DOHH2 (cell line): Measurements from ENCODE around the gene CWC15.

Source experiments
- H3F3A ChIP-seq: fragments of 200-600 bp; sonication (generic), shearing (Covaris generic); 2 replicates; pipeline ENCODE4 v1.6.0; 2016; ENCODE audit warnings: antibody characterized with exemption, mild to moderate bottlenecking; ENCODE audit not compliant: control insufficient read depth, insufficient read depth
- H3K27ac ChIP-seq: fragments of 200-600 bp; sonication (generic); 2 replicates; pipeline ENCODE4 v1.5.1; 2014; ENCODE audit warnings: low read depth, mild to moderate bottlenecking, low read length, moderate library complexity
- H3K27me3 ChIP-seq: fragments of 200-600 bp; sonication (generic); 2 replicates; pipeline ENCODE4 v1.6.1; 2014; ENCODE audit warnings: mild to moderate bottlenecking, low read length, mixed read lengths; ENCODE audit not compliant: control insufficient read depth
- H3K36me3 ChIP-seq: fragments of 200-600 bp; sonication (generic); 2 replicates; pipeline ENCODE4 v1.6.1; 2014; ENCODE audit warnings: mild to moderate bottlenecking, low read length, moderate library complexity, mixed read lengths; ENCODE audit not compliant: control insufficient read depth
- H3K4me1 ChIP-seq: fragments of 200-600 bp; sonication (generic); 2 replicates; pipeline ENCODE4 v1.6.1; 2014; ENCODE audit warnings: mild to moderate bottlenecking, low read length, mixed read lengths; ENCODE audit not compliant: control insufficient read depth
- H3K4me2 ChIP-seq: fragments of 200-600 bp; sonication (generic); 2 replicates; pipeline ENCODE4 v1.6.0; 2014; ENCODE audit warnings: mild to moderate bottlenecking, low read length, moderate library complexity
- H3K4me3 ChIP-seq: fragments of 200-600 bp; sonication (generic); 2 replicates; pipeline ENCODE4 v1.5.1; 2014; ENCODE audit warnings: mild to moderate bottlenecking, low read length, mixed read lengths
- H3K79me2 ChIP-seq: fragments of 200-600 bp; sonication (generic); 2 replicates; pipeline ENCODE4 v1.6.1; 2014; ENCODE audit warnings: mild to moderate bottlenecking, low read length, mixed read lengths; ENCODE audit not compliant: control insufficient read depth
- H3K9me2 ChIP-seq: fragments of 200-600 bp; sonication (generic); replicated peaks from 2 replicates; pipeline ENCODE4 v1.6.1; 2014; ENCODE audit warnings: mild to moderate bottlenecking, low read length, mixed read lengths; ENCODE audit not compliant: control insufficient read depth
- H3K9me3 ChIP-seq: fragments of 200-600 bp; sonication (generic); 2 replicates; pipeline ENCODE4 v1.6.1; 2014; ENCODE audit warnings: antibody characterized with exemption, low read length, mixed read lengths; ENCODE audit not compliant: control insufficient read depth, insufficient read depth
- H4K20me1 ChIP-seq: fragments of 200-600 bp; sonication (generic); 2 replicates; pipeline ENCODE4 v1.6.0; 2014; ENCODE audit warnings: low read depth, mild to moderate bottlenecking, antibody characterized with exemption, low read length, moderate library complexity; ENCODE audit not compliant: control insufficient read depth, insufficient read depth
- CTCF ChIP-seq: fragments of 200-600 bp; sonication (generic); IDR thresholded peaks from one replicate; pipeline ENCODE4 v1.5.1; 2014; ENCODE audit warnings: antibody characterized with exemption, mild to moderate bottlenecking, low read depth, low read length; ENCODE audit not compliant: poor library complexity, severe bottlenecking
- EZH2phosphoT487 ChIP-seq: fragments of 200-600 bp; sonication (generic); IDR thresholded peaks from 2 replicates; pipeline ENCODE4 v1.6.1; 2017; ENCODE audit warnings: borderline replicate concordance, mild to moderate bottlenecking, antibody characterized with exemption, low read length, moderate library complexity, mixed read lengths

CWC15 gene

GRCh38 chr11:94988748-94989147 is 15.4 kb upstream of the CWC15 start:
- no peak overlapping the region for H3K4me2 ChIP-seq
- no peaks in the 10 kb centered on the region for H3K9me3 ChIP-seq
- no peaks in the 10 kb centered on the region for H3K79me2 ChIP-seq
- TF ChIP-seq CTCF (no peak), EZH2phosphoT487 (no peak)
- H3K27ac ChIP-seq = no peak overlapping the region
- no peaks in the 10 kb centered on the region for H3F3A ChIP-seq
- H3K9me2 ChIP-seq = no peaks in the 10 kb centered on the region
- H3K4me1 ChIP-seq = no peaks in the 10 kb centered on the region
- no peaks in the 10 kb centered on the region for H4K20me1 ChIP-seq
- peaks cover 10% of the 10 kb centered on the region for H3K27me3 ChIP-seq
- no peak overlapping the region for H3K4me3 ChIP-seq
- no peaks in the 10 kb centered on the region for H3K36me3 ChIP-seq

GRCh38 chr11:94987378-94987777 is 14.0 kb upstream of the CWC15 start:
- no peaks in the 10 kb centered on the region for H3K4me1 ChIP-seq
- no peak overlapping the region for H3K27ac ChIP-seq
- H3K9me3 ChIP-seq = no peaks in the 10 kb centered on the region
- H3K36me3 ChIP-seq = no peaks in the 10 kb centered on the region
- H3K79me2 ChIP-seq = no peaks in the 10 kb centered on the region
- peaks cover 10% of the 10 kb centered on the region for H3K27me3 ChIP-seq
- no peak overlapping the region for H3K4me3 ChIP-seq
- no peak overlapping the region for H3K4me2 ChIP-seq
- H4K20me1 ChIP-seq = no peaks in the 10 kb centered on the region
- no peaks in the 10 kb centered on the region for H3F3A ChIP-seq
- TF ChIP-seq EZH2phosphoT487 (no peak), CTCF (no peak)
- H3K9me2 ChIP-seq = no peaks in the 10 kb centered on the region

- Histone ChIP-seq H4K20me1 (no peaks in the 10 kb centered on the region), H3K4me3 (no peak overlapping the region), H3K27ac (no peak overlapping the region), H3K9me2 (no peaks in the 10 kb centered on the region), H3K9me3 (peaks cover 5% of the 10 kb centered on the region; the same call in 1 of the 2 replicates), H3K36me3 (peaks cover 21% of the 10 kb centered on the region), H3K27me3 (no peaks in the 10 kb centered on the region), H3F3A (no peaks in the 10 kb centered on the region), H3K4me1 (peaks cover 20% of the 10 kb centered on the region), H3K79me2 (peaks cover 22% of the 10 kb centered on the region), H3K4me2 (no peak overlapping the region)
- no peak for TF ChIP-seq EZH2phosphoT487
- TF ChIP-seq CTCF = no peak
These were observed 2.2 kb upstream of the CWC15 start for GRCh38 chr11:94975599-94975998.

- Histone ChIP-seq H3K27ac (no peak overlapping the region), H3K9me3 (peaks cover 5% of the 10 kb centered on the region; the same call in 1 of the 2 replicates), H3K4me1 (peaks cover 20% of the 10 kb centered on the region), H3F3A (no peaks in the 10 kb centered on the region), H3K4me3 (peak overlapping the region; percentile 95), H3K27me3 (no peaks in the 10 kb centered on the region), H3K9me2 (no peaks in the 10 kb centered on the region), H3K79me2 (peaks cover 22% of the 10 kb centered on the region), H3K36me3 (peaks cover 35% of the 10 kb centered on the region), H4K20me1 (no peaks in the 10 kb centered on the region), H3K4me2 (peak overlapping the region; percentile 86)
- no peak for TF ChIP-seq CTCF
- TF ChIP-seq EZH2phosphoT487 = no peak
These were observed 822 bp upstream of the CWC15 start for GRCh38 chr11:94974178-94974577.
